EL (cell line): Measurements from ENCODE around the gene KATNAL1.

ENCODE experiments used
- DNase-seq: peaks from one replicate; pipeline ENCODE4 v3.0.0-alpha.2; 2016

KATNAL1 gene

DNA sequence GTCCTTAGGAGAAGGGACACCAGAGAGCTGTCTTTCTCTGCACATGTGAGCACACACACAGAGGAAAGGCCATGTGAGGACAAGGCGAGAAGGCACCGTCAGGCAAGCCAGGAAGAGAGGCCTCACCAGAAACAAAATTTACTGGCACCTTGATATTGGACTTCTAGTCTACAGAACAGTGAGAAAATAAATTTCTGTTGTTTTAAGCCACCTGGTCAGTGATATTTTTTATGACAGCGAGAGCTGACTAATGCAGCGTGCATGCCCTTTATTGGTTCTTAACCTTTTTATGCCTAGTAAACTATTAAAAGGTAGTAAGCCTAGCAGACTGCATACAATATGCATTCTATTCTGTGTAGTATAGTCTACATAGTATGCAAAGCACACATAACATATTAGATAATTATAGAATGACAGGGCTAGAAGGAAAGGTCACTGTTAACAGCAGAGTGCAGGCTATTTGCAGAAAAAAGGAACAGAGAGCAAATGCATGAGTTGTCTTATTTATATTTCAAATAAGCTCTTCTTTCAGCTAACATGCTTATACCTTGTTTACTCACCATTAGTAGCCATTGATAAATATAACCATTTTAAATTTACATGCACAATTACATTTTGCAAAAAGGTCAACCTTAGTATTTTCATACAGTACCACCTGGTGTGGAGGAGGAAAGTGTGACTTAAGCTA lies 25.2 kb upstream of the KATNAL1 start:
- no peak for DNase-seq

DNA sequence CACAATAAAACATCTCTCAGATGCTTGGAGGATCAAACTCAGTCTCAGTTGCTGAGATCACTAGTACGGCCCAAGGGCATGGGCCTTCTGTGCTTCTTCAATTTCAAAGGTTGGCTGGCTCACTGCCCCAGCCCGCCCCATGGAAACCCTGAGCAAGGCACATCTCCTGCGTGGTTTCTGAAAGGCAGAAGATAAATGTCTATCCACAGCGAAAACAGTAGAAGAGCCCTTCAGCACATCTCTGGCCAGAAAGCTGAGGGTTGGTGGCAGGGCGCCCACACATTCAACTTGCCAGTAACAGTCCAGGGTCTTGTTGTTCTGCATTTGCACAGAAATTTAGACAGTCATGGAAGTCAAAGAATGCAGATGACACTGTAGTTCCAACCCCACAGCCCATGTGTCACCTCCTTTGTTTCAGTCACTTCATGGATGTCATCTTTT lies 24.0 kb upstream of the KATNAL1 start:
- peak; percentile 31 for DNase-seq

DNA sequence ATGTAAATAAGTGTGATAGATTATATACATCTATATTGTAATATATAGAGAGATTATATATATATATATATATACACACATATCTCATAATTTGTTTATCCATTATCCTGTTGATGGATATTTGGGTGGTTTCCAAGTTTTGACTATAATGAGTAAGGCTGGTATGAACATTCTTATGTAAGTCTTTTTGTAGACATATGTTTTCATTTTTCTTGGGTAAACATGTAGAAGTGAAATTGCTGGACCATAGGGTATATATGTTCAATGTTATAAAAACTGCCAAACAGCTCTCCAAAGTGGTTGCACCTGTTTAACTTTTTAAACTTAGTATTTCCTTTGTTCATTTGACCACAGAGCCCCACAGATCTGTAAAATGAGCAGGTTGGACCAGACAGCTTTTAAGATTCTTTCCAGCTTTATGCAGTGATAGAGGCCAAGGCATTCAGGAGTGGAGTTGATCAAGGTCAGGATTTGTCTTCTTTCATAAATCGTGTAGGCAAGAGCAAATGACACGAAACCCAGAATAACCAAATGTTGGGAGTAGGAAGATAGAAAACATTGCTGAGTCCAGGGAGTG lies 21.7 kb upstream of the KATNAL1 start:
- no peak for DNase-seq

- no peak for DNase-seq
Observed at GRCh38 chr13:30325668-30326067, 18.3 kb upstream of the KATNAL1 start.

- DNase-seq = no peak
Observed at GRCh38 chr13:30323524-30323923, 16.2 kb upstream of the KATNAL1 start.

DNA sequence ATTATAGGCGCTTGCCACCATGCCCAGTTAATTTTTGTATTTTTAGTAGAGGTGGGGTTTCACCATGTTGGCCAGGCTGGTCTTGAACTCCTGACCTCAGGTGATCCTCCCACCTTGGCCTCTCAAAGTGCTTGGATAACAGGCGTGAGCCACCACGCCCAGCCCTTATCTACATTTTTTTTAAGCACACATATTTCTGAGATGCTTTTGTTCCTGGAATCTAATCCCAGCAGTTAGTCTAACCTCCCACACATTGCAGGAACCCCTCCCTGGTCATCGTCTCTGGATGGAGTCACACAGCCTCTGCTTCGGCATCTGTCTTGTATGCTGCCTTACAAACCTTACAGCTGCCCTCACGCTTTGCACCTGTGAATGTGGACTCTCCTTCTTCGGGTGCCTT lies 15.1 kb upstream of the KATNAL1 start:
- no peak for DNase-seq

GRCh38 chr13:30321256-30321655 lies 13.9 kb upstream of the KATNAL1 start:
- DNase-seq = no peak

GRCh38 chr13:30319655-30320054 lies 12.3 kb upstream of the KATNAL1 start:
- DNase-seq = no peak

GRCh38 chr13:30319130-30319529 lies 11.8 kb upstream of the KATNAL1 start:
- DNase-seq = no peak

DNA sequence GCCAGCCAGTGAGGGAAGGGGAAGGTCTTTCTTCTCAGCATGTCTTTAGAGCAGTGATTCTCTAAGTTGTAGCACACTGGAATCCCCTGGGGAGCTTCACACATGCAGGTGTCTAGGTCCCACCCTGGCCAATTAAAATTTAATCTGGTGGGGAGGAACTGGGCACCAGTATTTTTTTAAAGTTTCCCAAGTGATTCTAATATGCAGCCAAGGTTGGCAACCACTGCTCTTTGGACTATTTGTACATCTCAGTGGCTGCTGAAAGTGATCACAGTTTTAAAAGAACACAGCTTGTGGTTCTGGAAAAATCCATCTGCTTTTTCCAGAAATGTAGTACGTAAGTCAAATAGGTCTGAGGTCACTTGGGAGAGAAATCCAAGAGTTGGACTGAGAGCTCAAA lies 10.7 kb upstream of the KATNAL1 start:
- DNase-seq = no peak

DNA sequence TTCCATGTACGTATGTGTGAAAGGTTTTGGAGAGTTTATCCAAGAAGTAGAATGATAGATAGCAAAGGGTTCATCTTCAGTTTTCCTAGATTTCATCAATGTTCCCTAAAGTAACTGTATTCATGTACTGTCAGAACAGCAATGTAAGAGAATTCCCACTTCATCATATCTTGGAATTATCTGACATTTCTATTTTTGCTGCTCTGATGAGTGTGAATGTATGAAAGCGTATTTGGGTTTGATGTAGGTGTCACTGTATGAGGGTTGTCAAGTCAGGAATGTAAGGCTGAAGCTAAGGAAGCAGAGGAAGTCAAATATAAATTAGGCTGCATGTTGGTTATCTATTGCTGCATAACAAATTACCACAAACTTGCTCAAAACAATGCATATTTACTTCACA lies 7.2 kb upstream of the KATNAL1 start:
- DNase-seq = no peak

DNA sequence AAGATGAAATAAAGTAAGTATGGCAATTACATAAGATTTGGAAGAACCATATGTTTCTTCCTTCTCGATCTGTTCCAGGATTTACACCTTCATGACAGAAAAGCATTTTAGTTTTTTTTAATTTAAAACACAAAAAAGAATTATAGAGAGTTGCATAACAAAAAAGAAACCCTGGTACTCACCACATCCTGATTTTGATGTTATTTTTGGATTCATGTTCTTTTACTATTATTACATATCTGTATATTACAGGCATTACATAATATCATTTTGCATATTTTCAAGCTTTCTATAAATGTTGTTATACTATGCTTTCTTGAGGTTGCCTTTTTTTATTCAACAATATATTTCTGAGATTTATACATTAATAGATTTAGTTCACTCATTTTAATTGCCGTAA lies 6.7 kb upstream of the KATNAL1 start:
- DNase-seq = no peak

DNA sequence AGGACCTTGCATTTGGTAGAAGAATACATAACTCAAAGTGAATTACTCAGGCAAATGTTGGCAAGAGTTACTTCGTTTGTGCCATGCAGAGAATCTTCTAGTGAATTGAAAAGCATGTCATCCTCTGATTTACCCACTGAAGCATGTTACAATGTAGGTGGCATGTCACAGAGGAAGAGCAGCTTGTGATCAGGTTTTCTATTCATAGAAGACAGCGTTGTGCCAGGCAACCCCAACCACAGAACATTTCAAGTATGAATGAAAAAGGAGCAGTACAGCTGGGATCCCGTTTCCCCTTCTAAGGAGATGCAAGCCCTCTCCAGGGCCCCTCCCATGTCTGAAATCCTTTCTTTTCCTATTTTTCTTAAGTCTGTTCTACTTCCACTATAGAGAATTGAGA lies 6.0 kb upstream of the KATNAL1 start:
- no peak for DNase-seq

- DNase-seq = peak; percentile 58
Observed at GRCh38 chr13:30312904-30313303, 5.6 kb upstream of the KATNAL1 start.

DNA sequence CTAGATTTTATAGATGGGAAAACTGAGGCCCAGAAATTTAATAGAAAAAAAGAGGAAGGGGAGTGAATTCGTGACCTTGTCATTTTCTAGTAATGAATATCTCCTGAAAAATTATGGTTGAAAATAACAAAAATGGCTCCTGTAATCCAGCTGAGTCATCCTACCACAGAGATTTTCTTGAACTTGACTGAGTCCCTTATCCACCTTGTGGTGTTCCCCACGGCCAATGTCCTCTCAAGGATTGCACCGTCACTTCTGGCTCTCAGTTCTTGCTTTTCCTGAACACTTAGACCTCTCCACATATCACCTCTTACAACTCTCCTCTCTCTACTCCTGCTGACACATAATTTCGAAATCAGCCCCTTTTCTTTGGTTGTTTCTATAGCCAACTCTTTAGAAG lies 1.2 kb upstream of the KATNAL1 start:
- DNase-seq = peak; percentile 22

- no peak for DNase-seq
Observed at GRCh38 chr13:30307971-30308290, 580 bp upstream of the KATNAL1 start.

GRCh38 chr13:30306762-30307193 lies 573 bp downstream of the KATNAL1 start:
- DNase-seq = peak; percentile 92

DNA sequence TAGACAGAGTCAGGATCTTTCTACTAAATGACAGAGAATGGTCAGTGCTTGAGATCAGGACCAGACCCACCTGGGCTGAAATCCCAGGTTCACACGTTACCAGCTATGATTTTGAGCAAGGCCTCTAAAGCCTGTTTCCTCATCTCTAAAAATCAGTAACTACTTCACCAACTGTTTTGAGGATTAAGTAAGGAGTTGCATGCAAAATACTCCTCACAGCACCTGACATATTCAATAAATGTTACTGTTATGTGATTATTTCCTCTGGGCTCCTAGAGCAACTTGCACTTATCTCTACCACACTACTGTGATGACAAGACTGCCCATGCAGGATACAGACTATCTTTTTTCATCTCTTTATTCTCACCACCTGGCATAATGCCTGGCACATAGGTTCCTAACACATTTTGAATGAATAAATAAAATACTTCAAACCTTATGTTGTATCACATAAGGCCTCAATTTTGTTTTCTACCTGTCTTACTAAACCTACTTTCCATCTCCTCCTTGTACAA lies 1.8 kb downstream of the KATNAL1 start:
- DNase-seq = no peak

DNA sequence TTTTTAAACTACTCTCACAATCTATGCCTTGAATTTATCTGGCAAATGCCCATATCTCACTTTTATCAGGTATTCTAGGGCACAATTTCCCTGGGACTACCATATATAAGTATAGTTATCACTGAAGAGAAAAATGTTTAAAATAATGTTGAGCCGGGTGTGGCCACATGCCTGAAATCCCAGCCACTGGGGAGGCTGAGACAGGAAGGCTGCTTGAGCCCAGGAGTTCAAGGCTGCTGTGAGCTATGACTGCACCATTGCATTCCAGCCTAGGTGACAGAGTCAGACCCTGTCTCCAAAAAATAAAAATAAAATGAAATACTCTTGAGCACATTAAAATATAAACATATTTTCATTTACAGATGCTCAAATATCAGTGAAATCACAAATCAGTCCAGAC lies 4.1 kb downstream of the KATNAL1 start:
- peak; percentile 53 for DNase-seq

DNA sequence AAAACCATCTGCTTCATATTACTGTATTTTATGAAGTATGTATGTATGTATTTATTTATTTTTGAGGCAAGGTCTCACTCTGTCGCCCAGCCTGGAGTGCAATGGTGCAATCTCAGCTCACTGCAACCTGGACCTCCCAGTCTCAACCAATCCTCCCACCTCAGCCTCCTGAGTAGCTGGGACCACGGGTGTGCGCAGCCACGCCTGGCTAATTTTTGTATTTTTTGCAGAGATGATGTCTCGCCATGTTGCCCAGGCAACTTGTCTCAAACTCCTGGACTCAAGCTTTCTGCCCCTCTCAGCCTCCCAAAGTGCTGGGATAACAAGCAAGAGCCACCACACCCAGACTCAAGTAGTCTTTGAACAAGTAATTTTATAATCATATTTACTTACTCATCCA lies 5.5 kb downstream of the KATNAL1 start:
- DNase-seq = no peak

DNA sequence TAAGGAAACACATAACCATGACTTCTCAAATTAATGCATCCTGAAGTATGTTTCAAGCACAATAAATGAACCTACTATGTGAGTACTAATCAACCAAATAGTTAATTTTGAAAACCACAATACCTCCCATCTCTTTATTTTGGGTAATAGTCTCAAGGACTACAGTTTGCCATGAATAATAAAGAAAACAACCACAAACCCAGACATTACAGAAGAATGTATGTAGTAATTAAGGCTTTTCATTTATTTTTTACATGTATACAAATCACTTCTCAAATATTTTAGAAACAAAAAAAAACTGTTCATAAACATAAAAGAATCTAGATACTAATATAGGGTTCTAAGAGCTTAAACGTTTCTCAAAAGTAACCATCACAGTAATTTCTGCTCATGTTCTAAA lies 6.8 kb downstream of the KATNAL1 start:
- DNase-seq = peak; percentile 39

DNA sequence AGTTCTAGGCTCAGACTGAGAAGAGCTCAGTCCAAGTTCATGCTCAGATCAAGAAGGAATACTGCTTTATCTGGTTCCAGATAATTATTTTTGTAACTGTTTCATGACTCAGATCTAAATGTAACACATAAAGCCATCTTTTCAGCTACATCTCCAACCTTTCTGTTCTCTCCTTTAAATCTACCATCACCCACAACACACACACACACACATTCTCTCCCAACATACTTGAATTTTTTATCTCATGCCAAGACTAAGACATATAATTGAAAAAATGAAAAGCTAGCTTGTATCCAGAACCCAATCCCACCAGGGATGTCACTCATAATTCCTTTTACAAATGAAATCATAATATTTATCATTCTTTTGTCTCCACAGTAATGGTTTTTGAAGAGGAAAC lies 7.6 kb downstream of the KATNAL1 start:
- peak; percentile 26 for DNase-seq

DNA sequence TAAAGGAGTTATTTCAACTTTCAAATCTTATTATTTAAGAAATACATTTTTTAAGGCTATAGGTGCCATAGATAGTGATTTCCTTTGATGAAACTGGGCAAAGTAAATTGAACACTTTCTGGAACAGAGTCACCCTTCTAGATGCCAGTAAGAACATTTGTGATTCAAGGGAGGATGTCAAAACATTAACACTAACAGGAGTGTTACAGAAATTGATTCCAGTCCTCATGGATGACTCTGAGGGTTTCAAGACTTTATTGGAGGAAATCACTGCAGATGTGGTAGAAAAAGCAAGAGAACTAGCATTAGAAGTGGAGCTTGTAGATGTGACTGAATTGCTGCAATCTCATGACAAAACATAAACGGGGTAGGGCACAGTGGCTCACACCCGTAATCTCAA lies 12.2 kb downstream of the KATNAL1 start:
- no peak for DNase-seq

GRCh38 chr13:30294004-30294403 lies 13.3 kb downstream of the KATNAL1 start:
- DNase-seq = no peak

DNA sequence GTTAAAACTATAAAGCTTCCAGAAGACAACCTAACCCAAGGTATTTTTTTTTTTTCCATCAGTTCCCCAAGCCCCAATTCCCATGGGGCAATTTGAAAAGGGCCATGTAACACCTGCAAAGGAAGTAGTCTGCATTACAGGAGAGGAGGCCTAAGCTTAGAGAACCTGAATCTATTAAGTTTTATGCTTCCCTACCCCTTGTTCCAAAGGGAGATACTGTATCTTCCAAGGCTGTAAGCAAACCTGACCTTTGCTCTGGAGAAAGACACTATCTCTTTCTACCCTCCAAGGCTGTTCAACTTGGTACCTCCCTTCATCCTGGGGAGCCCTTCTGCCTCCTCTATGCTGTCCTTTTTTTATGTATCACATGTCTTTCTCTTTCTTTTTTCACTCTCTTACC lies 15.0 kb downstream of the KATNAL1 start:
- no peak for DNase-seq
